HG03342 (cell line): ENCODE data around the gene KLRB1.
"Not testable (repeated sequence)": the region's sequence is repeated elsewhere in the genome, so short reads cannot be mapped to it uniquely, and the experiment has no call there.

Source experiments
- ATAC-seq: cut with Tn5 transposase; IDR thresholded peaks from one replicate; pipeline ENCODE4 v1.9.1; 2021; ENCODE audit warnings: mild to moderate bottlenecking, moderate library complexity; ENCODE audit not compliant: unreplicated experiment

Gene KLRB1

GRCh38 chr12:9607716-9608115 is at the start of gene KLRB1:
KLRB1 (minus strand) TSS chr12:9607916; CDS start chr12:9607839, 77 bp downstream.
- ATAC-seq, result no peak

DNA sequence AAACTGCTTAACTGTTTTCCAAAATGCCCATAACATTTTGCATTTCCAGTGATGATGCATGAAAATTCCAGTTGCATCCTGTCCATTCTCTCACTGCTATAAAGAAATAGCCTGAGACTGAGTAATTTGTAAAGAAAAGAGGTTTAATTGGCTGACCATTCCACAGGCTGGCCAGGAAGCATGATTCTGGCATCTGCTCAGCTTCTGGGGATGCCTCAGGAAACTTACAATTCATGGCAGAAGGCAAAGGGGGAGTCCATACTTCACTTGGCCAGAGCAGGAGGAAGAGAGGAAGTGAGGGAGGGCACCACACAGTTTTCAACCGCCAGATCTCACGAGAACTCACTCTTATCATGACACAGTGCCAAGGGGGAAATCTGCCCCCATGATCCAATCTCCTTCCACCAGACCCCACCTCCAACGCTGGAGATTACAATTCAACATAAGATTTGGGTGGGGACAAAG is 43.6 kb upstream of the KLRB1 start:
- ATAC-seq, result no peak

DNA sequence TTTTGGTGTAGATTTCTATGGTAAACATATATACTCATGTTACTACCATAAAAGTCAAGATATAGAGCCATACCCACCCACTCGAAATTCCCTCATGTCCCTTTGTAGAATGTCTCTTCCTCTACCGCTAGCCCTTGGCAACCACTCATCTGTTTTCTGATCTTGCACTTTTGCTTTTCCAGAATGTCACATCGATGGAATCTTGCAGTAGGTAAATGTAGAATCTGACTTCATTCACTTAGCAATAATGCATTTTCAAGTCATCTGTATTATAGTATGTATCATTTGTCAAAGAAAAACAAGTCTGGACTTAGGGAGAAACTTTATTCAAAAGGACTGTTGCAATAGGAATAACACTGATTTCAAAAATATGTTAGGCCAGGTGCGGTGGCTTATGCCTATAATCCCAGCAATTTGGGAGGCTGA is 42.4 kb upstream of the KLRB1 start:
- no peak for ATAC-seq

GRCh38 chr12:9649532-9649940 is 41.8 kb upstream of the KLRB1 start:
- ATAC-seq, result no peak

DNA sequence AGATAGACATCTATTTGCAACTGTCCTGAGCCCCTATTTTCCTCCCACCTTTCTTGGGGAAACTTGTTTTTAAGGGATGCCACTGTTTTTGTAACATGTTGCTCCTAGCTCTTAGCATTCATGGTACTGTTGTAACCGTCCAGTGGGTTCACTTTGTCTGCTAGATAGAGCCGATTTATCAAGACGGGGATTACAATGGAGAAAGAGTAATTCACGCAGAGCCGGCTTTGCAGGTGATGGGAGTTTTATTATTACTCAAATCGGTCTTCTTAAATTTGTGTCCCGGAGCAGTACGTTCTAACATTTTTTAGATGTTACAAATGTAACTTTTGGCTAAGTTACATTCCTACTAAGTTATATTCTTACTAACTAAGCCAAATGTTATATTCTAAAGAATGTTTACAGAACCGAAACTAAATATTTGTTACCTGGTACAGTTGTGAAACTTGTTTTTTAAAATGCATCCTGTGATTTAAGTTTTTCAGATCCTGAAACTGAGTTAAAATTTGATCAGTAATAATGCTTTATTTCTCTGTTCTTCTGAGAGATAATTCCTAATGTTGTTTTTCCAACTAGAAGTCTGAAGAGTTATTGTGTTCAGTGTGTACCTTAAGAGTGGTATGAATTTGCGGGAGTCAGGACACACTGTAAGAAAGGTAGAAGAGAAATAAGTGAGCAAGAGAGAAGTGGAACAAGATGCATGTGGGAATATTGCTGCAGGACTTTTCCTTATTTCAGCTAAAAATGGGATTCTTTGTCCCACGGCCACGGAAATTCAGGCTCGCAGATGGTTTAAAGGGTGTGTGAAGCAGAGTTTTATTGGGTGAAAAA is 41.2 kb upstream of the KLRB1 start:
- ATAC-seq, result no peak

DNA sequence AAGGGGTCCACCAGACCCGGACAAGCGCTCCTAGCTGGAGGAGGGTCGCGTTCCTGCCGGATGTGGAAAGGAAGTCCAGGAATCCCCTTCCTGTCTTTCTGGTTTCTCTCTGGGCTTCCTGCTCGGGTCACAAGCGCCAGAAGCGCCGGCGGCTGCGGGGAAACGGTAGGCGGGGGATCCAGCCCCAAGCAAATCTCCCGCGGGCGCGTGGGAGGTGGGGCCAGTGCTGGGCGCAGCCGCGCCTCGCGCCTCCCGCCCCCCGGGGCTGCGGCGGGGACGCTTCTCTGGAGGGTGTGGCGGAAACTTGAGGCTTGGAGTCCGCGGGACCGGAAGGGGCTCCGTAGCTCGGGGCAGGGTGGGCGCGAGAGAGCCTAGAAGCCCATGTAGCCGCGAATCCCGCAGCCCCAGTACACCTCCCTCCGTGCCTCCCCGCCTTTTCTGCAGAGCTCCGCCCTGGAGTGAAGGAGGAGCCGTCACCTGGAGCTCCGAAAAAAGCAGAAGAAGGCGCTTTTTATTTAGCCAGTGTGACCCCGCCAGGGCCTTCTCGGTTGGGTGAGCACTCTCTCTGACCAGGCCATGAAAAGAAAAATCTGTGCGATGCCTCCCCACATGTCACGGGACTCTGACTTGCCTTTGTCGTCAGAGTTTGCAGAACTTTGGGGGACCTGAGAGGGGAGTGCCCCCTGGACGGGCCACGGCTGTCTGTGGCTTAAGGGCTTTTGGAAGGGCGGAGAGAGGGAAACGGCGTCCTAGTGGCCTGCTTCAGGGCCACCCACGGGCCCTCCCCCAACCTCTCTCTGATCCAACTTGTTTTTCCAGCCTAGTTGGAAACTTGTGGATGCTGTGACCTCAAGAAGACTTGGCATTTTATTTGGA is 40.3 kb upstream of the KLRB1 start:
- peak; percentile 72 for ATAC-seq

DNA sequence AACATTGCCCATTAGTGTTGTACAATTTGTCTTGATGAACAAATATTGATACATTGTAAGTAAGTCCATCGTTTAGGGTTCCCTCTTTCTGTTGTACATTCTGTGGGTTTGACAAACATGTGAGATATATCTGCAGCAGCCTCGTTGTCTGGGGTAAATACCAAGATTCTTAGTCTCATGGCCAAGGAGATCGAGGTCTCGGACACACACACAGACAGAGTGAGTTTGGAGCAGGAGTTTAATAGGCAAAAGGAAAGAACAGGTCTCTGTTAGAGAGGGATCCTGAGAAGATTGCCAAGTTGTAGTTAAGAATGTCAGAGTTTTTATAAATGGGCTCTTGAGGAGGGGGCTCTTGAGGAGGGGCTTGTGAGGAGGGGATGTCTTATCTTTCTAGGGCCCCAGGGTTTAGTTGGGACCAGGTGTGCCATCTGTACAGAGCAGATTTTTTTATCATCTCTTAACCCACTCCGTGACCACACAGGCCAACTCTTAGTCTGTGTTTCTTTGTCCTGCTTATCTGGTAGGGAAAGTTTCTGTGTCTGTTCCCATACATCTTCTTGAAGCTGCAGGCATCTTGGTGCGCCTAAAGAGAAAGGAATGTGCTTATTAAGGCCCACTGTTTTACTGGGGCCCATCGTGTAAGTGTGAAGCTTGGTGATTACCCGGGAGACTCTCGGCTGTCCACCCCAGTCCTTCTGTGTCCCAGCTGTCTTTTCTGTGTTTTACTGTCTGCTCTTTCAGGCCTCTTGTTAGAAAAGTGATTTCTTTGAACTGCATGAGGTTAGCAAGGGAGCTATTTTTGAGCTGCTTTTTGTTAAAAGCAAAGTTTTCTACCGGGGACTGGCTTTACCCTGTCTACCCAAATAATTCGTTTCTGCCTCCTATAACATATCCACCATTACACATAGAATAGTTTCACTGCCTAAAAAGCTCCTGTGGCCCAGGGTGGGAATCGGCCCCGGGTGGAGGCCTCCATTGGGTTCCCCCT is 39.4 kb upstream of the KLRB1 start:
- no peak for ATAC-seq

GRCh38 chr12:9644985-9645551 is 37.4 kb upstream of the KLRB1 start:
- not testable (repeated sequence) for ATAC-seq

DNA sequence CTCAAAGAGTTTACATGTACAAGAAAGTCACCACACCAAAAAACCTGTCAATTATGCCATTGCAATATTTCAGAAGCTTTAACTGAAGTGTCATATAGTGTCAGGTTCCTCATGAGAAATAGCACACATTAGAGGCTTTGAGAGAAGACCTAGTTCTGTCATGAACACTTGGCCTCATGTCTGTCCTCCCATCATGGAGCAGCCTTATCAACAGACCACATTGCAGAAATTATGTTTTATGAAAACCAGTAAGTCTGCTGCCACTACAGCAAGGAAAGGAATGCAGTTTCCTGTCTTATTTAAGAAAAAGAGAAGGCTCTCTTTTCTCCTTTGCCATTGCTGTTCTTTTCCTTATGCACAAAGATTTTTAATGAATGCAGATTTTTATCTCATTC is 35.5 kb upstream of the KLRB1 start:
- ATAC-seq, result no peak

DNA sequence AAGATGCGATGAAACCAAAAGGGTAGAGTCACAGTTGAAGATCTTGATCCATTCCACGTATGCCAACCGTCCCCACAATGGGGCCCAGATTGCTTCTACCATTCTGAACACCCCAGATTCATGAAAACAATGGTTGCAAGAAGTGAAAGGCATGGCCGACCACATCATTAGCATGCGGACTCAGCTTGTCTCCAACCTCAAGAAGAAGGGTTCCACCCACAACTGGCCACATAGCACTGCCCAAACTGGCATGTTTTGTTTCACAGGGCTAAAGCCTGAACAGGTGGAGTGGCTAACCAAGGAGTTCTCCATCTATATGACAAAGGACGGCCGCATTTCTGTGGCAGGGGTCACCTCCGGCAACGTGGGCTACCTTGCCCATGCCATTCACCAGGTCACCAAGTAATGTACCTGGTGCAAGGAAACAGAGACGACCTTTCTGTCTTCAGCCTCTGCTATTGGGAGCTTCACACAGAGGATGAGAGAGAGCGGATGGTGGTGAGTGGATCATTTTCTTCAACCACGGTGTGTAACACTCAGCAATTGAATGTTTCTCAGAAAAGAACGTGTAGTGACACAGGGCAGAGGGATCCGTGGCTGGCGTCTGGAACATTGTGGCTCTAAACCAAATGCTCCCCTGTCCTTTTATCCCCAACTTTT is 35.0 kb upstream of the KLRB1 start:
- no peak for ATAC-seq

DNA sequence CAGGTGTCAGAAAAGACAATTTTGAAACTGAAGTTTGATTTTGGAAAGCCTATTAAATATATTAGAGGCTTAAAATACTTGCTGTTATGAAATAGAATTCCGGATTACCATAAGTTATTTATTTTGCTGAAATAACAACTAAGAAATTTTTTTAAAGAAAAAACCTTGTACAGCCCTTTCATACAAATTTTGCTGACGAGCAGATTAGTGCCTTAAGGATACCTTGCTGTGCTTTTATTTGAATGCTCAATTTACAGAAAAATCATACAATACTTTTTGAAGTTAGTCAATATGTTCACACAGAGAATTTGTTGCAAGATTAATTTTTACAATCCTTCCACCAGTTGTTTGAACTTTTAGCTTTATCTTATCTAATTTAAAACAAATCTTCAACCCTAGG is 32.3 kb upstream of the KLRB1 start:
- no peak for ATAC-seq

- ATAC-seq, result no peak
Observed at GRCh38 chr12:9636851-9637206, 29.1 kb upstream of the KLRB1 start.

DNA sequence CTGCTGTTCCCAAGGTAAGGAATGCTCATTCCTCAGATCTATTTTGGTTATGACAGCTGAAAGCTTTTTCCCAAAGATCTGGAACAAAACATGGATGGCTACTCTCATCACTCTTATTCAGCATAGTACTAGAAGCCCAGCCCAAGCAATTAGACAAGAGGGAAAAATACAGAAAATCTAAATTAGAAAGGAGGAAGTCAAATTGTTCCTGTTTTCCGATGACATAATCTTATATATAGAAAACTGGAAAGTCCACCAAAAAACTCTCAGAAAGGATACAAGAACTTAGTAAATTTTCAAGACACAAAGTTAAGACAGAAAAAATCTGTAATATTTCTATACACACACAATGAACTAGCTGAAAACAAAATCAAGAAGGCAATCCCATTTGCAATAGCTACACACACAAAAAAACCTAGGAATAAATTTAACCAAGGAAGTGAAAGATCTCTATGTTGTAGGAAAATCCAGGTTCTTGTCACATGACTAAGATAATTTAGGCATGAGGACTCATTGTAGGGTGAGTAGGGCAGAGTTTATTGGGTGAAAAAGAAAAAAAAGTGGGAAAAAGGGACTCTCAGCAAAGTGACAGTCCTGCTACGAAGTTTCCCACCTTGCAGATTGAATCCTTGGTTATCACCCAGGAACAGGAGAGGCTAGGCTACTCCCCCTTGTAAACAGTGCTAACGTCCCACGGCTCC is 28.6 kb upstream of the KLRB1 start:
- ATAC-seq, result no peak

DNA sequence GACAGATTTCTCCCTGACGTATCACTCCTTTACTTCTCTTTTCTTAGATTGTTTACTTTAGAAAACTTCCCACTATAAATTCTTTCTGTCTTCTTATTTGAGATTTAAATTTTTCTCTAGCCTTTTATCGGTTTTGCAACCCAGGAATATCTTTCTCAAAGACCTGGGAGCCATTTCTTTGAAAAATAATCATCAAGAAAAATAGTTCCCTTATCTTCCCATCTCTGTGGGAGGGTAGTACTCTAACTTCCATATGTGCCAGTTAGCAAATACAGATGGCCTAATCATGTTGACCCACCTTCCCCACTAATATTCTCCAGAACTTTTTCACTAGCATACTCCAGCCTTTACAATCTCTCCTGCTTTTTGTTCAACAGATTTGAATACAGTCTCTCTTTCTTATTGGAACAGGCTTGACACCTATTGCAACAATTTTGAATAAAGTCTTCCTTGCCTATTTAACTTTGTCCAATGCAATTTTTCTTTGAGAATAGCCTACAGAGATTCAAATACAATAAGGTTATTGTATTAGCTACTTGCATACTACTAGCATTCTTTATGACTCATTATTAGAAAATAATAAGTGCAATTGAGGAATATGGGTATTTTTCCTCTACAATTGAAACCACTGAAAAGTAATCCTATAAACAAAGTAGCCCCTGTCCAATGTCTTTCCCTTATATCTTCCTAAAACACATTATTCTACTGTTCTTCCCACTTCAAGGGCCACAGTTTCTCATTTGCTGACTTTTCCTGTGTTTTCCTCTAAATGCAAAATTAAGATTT is 27.4 kb upstream of the KLRB1 start:
- no peak for ATAC-seq

DNA sequence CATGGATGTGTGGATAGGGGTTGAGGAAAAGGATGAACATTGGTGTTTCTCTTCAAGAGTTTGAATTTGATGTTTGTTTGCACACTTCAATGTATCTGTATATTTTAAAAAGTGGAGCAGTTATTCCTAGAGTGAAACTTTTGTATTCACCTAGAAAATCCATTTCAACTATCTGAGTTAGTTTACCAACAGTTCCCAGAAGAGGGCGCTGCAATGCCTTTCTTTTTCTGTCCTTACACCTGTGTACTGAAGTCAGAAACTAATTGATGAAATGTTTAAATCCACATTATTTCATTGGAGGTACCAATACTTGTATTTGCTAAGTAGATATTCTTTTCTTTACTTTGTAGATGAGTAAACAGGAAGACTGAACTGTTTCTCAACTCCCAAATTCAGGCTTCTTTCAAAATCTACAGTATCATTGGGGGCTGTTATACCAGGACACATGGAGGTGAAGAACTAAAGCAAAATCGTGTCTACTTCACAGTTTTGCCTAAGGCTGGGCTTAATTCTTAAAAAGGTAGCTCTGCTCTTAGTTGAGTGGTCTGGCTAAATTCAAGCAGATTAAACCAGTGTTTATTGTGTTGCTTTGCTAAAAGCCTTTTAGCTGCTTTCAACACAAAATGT is 26.6 kb upstream of the KLRB1 start:
- no peak for ATAC-seq

- no peak for ATAC-seq
Observed at GRCh38 chr12:9632766-9633165, 25.1 kb upstream of the KLRB1 start.

DNA sequence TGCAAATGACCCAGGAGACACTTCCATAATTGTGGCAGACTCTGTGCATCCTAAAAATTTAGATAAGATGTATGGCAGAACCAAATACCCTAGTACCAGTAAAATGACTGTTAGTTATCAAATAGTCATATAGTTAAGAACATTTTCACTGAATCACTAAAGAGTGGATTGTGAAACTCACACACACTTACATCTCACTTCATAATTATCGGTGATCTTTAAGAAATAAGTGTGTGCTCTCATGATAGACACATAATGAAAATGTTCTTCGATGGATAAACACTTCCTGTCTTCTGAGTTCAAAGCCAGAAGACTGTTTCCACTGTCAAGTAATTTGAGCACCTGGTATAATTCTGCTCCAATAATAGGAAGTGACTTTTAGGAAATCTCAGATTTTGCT is 19.1 kb upstream of the KLRB1 start:
- ATAC-seq, result no peak

- ATAC-seq, result no peak
Observed at GRCh38 chr12:9626291-9626690, 18.6 kb upstream of the KLRB1 start.
